PC-9 (cell line): Measurements from ENCODE around the gene SERP1. TPM values are rescaled to one million over a fixed set of nuclear protein-coding genes. Genes with fewer than 3 reads are reported as not detected.

Experiments used
- BruUV-seq: library from RNA; stranded (reverse); fragments of 400-500 nt; replicated peaks from 2 replicates; lab custom pipeline; 2021; lab: Mats Ljungman, UMichigan
- CTCF ChIA-PET: fragments of 300-600 bp; sonication (Branson Sonifier 250); formaldehyde crosslinking; loops from one replicate; lab custom pipeline; 2022; ENCODE audit warnings: antibody characterized with exemption; lab: Charles Lee
- POLR2A ChIA-PET: fragments of 300-600 bp; sonication (Branson Sonifier 250); formaldehyde crosslinking; loops from one replicate; lab custom pipeline; 2022; ENCODE audit warnings: antibody characterized with exemption; ENCODE audit not compliant: unreplicated experiment; lab: Charles Lee
- DNase-seq, 2 experiments: peaks; one replicate each; pipeline versions ENCODE4 v3.0.0 to v3.0.0-alpha.2; 2015 to 2022; ENCODE audit warnings: mixed read lengths in 1 of 2
- H2AFZ ChIP-seq: fragments of 200-600 bp; sonication (generic); 2 replicates; pipeline ENCODE4 v1.8.1; 2017; ENCODE audit warnings: antibody characterized with exemption
- H3F3A ChIP-seq: fragments of 200-600 bp; sonication (generic); 2 replicates; pipeline ENCODE4 v1.8.1; 2017; ENCODE audit warnings: antibody characterized with exemption, mild to moderate bottlenecking, low read depth; ENCODE audit not compliant: insufficient read depth
- H3K27ac ChIP-seq: fragments of 200-600 bp; sonication (generic); 2 replicates; pipeline ENCODE4 v1.6.1; 2016; ENCODE audit warnings: mixed run types
- H3K27me3 ChIP-seq: fragments of 200-600 bp; sonication (generic); 2 replicates; pipeline ENCODE4 v1.6.1; 2016; ENCODE audit warnings: low read depth, mixed run types; ENCODE audit not compliant: insufficient read depth
- H3K36me3 ChIP-seq: fragments of 200-600 bp; sonication (generic); 2 replicates; pipeline ENCODE4 v1.6.1; 2016; ENCODE audit warnings: low read depth, mixed run types
- H3K4me1 ChIP-seq: fragments of 200-600 bp; sonication (generic); replicated peaks from 2 replicates; pipeline ENCODE4 v1.6.1; 2016; ENCODE audit warnings: mixed run types; ENCODE audit not compliant: insufficient read depth
- H3K4me2 ChIP-seq: fragments of 200-600 bp; sonication (generic); 2 replicates; pipeline ENCODE4 v1.6.1; 2017; ENCODE audit warnings: mixed run types
- H3K4me3 ChIP-seq: fragments of 200-600 bp; sonication (generic); 2 replicates; pipeline ENCODE4 v1.6.1; 2016; ENCODE audit warnings: mixed run types
- H3K79me2 ChIP-seq: fragments of 200-600 bp; sonication (generic); 2 replicates; pipeline ENCODE4 v1.6.1; 2017; ENCODE audit warnings: low read depth, mixed run types
- H3K9me2 ChIP-seq: fragments of 200-600 bp; sonication (generic); 2 replicates; pipeline ENCODE4 v1.8.1; 2017; ENCODE audit warnings: mild to moderate bottlenecking; ENCODE audit not compliant: insufficient read depth
- H3K9me3 ChIP-seq: fragments of 200-600 bp; sonication (generic); 2 replicates; pipeline ENCODE4 v1.8.1; 2016; ENCODE audit warnings: low read depth; ENCODE audit not compliant: insufficient read depth
- H4K20me1 ChIP-seq: fragments of 200-600 bp; sonication (generic); 2 replicates; pipeline ENCODE4 v1.8.1; 2017; ENCODE audit not compliant: insufficient read depth
- EZH2 ChIP-seq: fragments of 200-600 bp; sonication (generic); IDR thresholded peaks from 2 replicates; pipeline ENCODE4 v1.8.0; 2017; ENCODE audit warnings: antibody characterized with exemption, low read depth
- intact Hi-C: fragments of 100-400 bp; cut with micrococcal nuclease; formaldehyde crosslinking; loops from one replicate; pipeline ENCODE4 v1.10.0; 2022; ENCODE audit not compliant: unreplicated experiment
- total RNA-seq: library from RNA; stranded (reverse); gene quantifications from 2 replicates; pipeline ENCODE4 v1.2.3, GENCODE V29; 2021
- TF ChIP-seq, protein P1 (sequence below): fragments of 200-600 bp; sonication (generic); conservative IDR thresholded peaks from 2 replicates; pipeline ENCODE4 v1.6.1; 2017; ENCODE audit warnings: mixed run types, antibody characterized with exemption, mild to moderate bottlenecking, moderate library complexity

The SERP1 gene
- total RNA-seq, 1 experiment from 2014 or later: 106 TPM

DNA sequence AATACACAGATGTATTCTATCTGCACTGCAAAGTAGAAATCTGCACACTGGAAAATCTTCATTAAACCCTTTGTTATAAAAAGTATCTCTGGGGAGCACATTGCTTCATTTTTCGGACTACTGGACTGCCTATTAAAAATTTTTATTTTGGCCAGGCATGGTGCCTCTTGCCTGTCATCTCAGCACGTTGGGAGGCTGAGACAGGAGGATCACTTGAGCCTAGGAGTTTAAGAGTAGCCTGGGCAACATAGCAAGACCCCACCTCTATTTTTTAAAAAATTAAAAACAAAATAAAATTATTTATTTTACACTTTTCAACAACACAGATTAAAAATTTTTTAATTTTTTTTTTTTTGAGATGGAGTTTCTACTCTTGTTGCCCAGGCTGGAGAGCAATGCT lies 6.0 kb downstream of the SERP1 start:
- TF ChIP-seq, protein P1, sequence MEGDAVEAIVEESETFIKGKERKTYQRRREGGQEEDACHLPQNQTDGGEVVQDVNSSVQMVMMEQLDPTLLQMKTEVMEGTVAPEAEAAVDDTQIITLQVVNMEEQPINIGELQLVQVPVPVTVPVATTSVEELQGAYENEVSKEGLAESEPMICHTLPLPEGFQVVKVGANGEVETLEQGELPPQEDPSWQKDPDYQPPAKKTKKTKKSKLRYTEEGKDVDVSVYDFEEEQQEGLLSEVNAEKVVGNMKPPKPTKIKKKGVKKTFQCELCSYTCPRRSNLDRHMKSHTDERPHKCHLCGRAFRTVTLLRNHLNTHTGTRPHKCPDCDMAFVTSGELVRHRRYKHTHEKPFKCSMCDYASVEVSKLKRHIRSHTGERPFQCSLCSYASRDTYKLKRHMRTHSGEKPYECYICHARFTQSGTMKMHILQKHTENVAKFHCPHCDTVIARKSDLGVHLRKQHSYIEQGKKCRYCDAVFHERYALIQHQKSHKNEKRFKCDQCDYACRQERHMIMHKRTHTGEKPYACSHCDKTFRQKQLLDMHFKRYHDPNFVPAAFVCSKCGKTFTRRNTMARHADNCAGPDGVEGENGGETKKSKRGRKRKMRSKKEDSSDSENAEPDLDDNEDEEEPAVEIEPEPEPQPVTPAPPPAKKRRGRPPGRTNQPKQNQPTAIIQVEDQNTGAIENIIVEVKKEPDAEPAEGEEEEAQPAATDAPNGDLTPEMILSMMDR: no peak
- TF ChIP-seq EZH2: no peak
- DNase-seq: no peak
- peaks cover 20% of the 10 kb centered on the region for H3K36me3 ChIP-seq
- POLR2A ChIA-PET: no interaction called here
- no peak overlapping the region for H2AFZ ChIP-seq
- no peaks in the 10 kb centered on the region for H3K9me3 ChIP-seq
- no peak overlapping the region for H3K27ac ChIP-seq
- H3K4me3 ChIP-seq: no peak overlapping the region
- peaks cover 30% of the 10 kb centered on the region; the same call in 1 of the 2 replicates for H3F3A ChIP-seq
- no TSS peak for BruUV-seq
- no peaks in the 10 kb centered on the region for H3K27me3 ChIP-seq
- peaks cover 43% of the 10 kb centered on the region for H3K79me2 ChIP-seq
- CTCF ChIA-PET: no interaction called here
- peaks cover 15% of the 10 kb centered on the region for H3K4me1 ChIP-seq
- no peak overlapping the region for H3K4me2 ChIP-seq
- no peaks in the 10 kb centered on the region for H3K9me2 ChIP-seq
- intact Hi-C loops: no loop called here
- H4K20me1 ChIP-seq: peaks cover 13% of the 10 kb centered on the region; the same call in 1 of the 2 replicates

GRCh38 chr3:150538324-150539208 lies 7.7 kb downstream of the SERP1 start:
- H2AFZ ChIP-seq: no peak overlapping the region
- peaks cover 30% of the 10 kb centered on the region; the same call in 1 of the 2 replicates for H3F3A ChIP-seq
- no peaks in the 10 kb centered on the region for H3K27me3 ChIP-seq
- H3K4me2 ChIP-seq: no peak overlapping the region
- POLR2A ChIA-PET: no interaction called here
- no peak overlapping the region for H3K27ac ChIP-seq
- CTCF ChIA-PET: no interaction called here
- peaks cover under 1% of the 10 kb centered on the region for H3K4me1 ChIP-seq
- peaks cover 26% of the 10 kb centered on the region for H3K79me2 ChIP-seq
- peaks cover 13% of the 10 kb centered on the region for H3K36me3 ChIP-seq
- intact Hi-C loops: loop anchor here (10.0 kb wide), 1 partner anchor 746 kb away; no protein-coding TSS in a partner anchor
- TF ChIP-seq EZH2: no peak
- TF ChIP-seq, protein P1: no peak
- no peak for DNase-seq
- H3K9me2 ChIP-seq: no peaks in the 10 kb centered on the region
- BruUV-seq: no TSS peak
- H3K9me3 ChIP-seq: no peaks in the 10 kb centered on the region
- H4K20me1 ChIP-seq: no peaks in the 10 kb centered on the region; the same call in 1 of the 2 replicates
- no peak overlapping the region for H3K4me3 ChIP-seq

GRCh38 chr3:150535204-150535603 lies 11.1 kb downstream of the SERP1 start:
- H2AFZ ChIP-seq: no peak overlapping the region
- TF ChIP-seq, protein P1: no peak
- TF ChIP-seq EZH2: no peak
- CTCF ChIA-PET: no interaction called here
- no peak for DNase-seq
- H3K36me3 ChIP-seq: no peaks in the 10 kb centered on the region
- no peaks in the 10 kb centered on the region for H3K79me2 ChIP-seq
- peaks cover 11% of the 10 kb centered on the region; the same call in 1 of the 2 replicates for H3F3A ChIP-seq
- H3K4me2 ChIP-seq: no peak overlapping the region
- H3K27ac ChIP-seq: no peak overlapping the region
- BruUV-seq: no TSS peak
- no peaks in the 10 kb centered on the region; the same call in 1 of the 2 replicates for H4K20me1 ChIP-seq
- no peaks in the 10 kb centered on the region for H3K9me3 ChIP-seq
- no peak overlapping the region for H3K4me3 ChIP-seq
- no peaks in the 10 kb centered on the region; the same call in 1 of the 2 replicates for H3K4me1 ChIP-seq
- H3K27me3 ChIP-seq: no peaks in the 10 kb centered on the region
- intact Hi-C loops: loop anchor here (10.0 kb wide), 1 partner anchor 750 kb away; no protein-coding TSS in a partner anchor
- no peaks in the 10 kb centered on the region for H3K9me2 ChIP-seq
- POLR2A ChIA-PET: no interaction called here
